GM18867 (cell line): ENCODE data around the gene CEL.
"Not testable (repeated sequence)": the region's sequence is repeated elsewhere in the genome, so short reads cannot be mapped to it uniquely, and the experiment has no call there.

Source experiments
- ATAC-seq: cut with Tn5 transposase; IDR thresholded peaks from one replicate; pipeline ENCODE4 v1.9.1; 2021; ENCODE audit warnings: mild to moderate bottlenecking, moderate library complexity; ENCODE audit not compliant: unreplicated experiment

The CEL gene

GRCh38 chr9:133080786-133081779, 19.3 kb downstream of the CEL start:
- not testable (repeated sequence) for ATAC-seq

DNA sequence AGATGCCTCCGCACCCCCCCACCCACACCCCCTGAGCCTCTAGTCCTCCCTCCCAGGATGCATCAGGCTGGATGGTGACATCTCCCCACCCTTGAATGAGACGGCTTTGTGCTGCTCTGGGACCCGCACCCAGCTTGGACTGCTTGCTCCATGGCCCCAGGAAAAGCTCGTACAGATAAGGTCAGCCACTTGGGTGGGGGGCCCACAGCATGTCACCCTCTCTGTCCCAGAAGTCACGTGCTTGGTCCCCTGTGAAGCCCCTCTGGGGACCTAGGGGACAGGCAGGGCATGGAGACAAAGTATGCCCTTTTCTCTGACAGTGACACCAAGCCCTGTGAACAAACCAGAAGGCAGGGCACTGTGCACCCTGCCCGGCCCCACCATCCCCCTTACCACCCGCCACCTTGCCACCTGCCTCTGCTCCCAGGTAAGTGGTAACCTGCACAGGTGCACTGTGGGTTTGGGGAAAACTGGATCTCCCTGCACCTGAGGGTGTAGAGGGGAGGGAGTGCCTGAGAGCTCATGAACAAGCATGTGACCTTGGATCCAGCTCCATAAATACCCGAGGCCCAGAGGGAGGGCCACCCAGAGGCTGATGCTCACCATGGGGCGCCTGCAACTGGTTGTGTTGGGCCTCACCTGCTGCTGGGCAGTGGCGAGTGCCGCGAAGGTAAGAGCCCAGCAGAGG, 20.3 kb downstream of the CEL start:
- not testable (repeated sequence) for ATAC-seq

- ATAC-seq = not testable (repeated sequence)
These were observed 21.9 kb downstream of the CEL start for GRCh38 chr9:133083688-133084087.

DNA sequence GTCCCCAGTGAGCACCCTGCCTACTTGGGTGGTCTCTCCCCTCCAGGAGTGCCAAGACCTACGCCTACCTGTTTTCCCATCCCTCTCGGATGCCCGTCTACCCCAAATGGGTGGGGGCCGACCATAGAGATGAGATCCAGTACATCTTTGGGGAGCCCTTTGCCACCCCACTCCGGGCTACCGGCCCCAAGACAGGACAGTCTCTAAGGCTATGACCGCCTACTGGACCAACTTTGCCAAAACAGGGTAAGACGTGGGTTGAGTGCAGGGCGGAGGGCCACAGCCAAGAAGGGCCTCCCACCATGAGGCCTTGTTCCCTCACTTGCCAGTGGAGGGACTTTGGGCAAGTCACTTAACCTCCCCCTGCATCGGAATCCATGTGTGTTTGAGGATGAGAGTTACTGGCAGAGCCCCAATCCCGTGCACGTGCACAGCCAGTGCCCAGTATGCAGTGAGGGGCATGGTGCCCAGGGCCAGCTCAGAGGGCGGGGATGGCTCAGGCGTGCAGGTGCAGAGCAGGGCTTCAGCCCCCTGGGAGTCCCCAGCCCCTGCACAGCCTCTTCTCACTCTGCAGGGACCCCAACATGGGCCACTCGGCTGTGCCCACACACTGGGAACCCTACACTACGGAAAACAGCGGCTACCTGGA, 24.6 kb downstream of the CEL start:
- not testable (repeated sequence) for ATAC-seq

- ATAC-seq = no peak
These were observed 25.1 kb downstream of the CEL start for GRCh38 chr9:133086894-133087293.

- ATAC-seq = no peak
These were observed 25.8 kb downstream of the CEL start for GRCh38 chr9:133087429-133088145.

- ATAC-seq = no peak
These were observed 26.5 kb downstream of the CEL start for GRCh38 chr9:133088146-133088750.

DNA sequence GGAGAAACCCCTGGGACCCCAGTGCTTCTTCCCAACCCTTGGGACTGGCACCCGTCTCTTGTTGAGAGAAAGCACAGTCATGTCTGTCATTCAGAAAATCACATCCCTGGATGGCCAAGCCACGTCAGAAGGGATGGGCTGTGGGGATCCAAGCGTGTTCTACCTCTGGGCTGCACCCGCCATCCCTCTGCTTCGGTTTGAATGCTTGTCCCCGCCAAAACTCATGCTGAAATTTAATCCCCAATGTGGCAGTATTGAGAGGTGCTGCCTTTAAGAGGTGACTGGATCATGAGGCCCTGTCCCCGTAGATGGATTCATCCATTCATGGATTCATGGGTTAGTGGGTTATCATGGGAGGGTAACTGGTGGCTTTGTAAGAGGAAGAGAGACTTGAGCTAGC, 27.0 kb downstream of the CEL start:
- ATAC-seq = no peak

- no peak for ATAC-seq
These were observed 27.5 kb downstream of the CEL start for GRCh38 chr9:133089271-133089671.

- no peak for ATAC-seq
These were observed 28.4 kb downstream of the CEL start for GRCh38 chr9:133090187-133090586.

DNA sequence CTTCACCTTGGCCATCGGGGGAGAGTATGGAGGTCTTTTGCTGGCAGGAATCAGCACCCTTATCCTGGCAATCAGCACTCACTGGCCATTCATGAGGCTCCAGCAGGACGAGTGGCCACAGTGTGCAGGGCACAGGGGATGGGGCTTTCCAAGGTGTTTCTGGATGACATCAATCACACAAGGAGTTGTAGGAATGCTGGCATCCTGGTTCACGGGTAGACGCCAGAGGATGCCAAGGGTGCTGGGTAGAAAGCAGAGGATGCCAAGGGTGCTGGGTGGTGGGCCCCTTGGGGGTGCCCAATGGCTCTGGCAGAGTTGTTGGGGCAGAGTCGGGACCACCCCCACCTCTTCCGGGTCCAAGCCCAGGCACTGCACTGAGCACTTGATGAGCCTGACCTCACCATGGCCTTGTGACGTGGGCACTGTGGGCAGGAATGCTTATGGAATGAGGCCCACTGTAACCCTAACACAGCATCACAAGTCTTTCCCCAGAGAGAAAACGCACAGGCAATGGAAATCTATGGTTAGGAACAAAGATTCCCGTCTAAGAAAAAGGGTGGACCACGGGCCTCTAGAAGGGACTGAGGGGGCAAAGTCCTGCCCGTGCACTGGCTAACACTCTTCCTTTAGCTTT, 29.1 kb downstream of the CEL start:
- ATAC-seq = no peak

DNA sequence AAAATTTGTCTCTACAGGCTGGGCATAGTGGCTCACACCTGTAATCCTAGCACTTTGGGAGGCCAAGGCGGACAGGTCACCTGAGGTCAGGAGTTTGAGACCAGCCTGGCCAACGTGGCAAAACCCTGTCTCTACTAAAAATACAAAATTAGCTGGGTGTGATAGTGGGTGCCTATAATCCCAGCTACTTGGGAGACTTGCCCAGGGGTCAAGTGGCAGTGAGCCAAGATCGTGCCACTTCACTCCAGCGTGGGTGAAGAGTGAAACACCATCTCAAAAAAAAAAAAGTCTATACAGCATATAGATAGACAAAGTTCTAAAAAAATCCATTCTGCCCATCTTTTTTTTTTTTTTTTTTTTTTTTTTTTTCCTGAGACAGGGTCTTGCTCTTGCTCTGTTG, 32.6 kb downstream of the CEL start:
- ATAC-seq = not testable (repeated sequence)

DNA sequence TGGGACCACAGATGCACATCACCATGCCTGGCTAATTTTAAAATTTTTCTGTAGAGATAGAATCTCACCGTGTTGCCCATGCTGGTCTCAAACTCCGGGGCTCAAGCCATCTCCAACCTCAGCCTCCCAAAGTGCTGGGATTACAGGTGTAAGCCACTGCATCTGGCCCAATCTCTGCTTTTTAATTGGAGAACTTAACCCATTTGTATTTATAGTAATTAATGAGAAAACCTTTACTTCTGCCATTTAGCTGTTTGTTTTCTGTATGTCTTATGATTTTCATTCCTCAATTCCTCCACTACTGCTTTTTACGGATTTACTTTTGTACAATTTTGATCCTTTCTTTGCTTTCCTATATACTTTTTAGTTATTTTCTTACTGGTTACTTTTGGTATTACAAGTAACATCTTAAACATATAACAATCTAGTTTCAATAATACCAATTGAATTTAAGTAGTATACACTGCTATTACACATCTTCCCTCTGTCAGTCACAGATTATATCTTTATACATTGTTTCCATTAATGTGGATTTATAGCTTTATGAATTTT, 33.1 kb downstream of the CEL start:
- ATAC-seq = no peak

DNA sequence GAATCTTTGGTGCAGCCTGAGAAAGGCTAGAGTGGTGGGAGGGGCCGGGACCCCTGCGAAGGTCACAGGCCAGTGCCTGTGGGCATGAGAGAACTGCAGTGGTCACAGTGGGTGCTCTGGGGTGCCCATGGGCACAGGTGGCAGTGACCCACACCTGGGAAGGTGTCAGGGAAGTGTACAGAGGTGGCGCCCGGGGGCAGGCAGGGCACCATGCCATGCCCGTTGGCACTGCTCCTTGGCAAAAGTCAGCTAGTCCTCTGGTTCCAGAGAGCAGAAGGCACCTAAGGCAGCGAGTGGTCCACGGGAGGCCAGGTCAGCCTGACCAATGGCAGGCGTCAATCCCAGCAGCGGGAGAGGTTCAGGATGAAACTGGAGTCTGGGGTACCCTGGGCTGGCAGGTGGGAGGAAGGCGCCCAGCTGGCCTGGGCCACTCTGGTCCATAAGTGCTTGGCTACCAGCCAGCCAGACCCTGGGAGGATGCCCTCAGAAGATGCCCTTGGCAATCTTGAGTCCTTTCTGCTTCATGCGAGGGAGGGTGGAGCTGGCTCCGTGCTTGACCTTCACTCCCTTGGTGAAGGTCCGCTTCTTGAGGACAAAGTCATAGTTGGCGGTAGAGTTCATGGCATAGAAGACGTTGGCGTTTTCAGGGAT, 36.4 kb downstream of the CEL start:
- no peak for ATAC-seq

DNA sequence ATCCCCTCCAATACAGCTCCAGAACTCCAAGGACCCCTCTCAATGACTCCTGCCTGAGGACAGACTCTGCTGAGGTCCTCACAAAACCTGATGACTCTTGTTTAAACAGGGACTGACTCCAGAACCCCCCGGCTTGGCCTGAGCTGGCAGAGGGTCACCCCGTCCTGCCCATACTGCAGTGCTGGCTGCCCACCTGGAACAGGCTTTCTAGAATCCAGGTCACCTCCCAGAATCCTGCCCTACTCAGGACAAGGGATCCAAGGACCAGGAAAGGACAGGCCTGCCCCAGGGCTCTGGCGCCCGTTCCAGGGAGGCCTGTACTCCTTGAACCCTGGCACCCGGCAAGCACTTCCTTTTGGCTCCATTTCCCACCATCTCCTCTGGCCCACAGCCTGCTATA, 37.1 kb downstream of the CEL start:
- ATAC-seq = no peak

GRCh38 chr9:133099726-133100505, 38.1 kb downstream of the CEL start:
- no peak for ATAC-seq

- no peak for ATAC-seq
These were observed 39.0 kb downstream of the CEL start for GRCh38 chr9:133100506-133101355.
